SU-DHL-6 (cell line): Measurements from ENCODE around the gene ARMH4.

Source experiments
- CTCF ChIP-seq: fragments of 200-600 bp; sonication (generic); IDR thresholded peaks from one replicate; pipeline ENCODE4 v1.5.1; 2017; ENCODE audit warnings: antibody characterized with exemption, mild to moderate bottlenecking, low read length, moderate library complexity; ENCODE audit not compliant: insufficient read depth, poor library complexity, severe bottlenecking
- EZH2phosphoT487 ChIP-seq: fragments of 200-600 bp; sonication (generic), shearing (Covaris generic); conservative IDR thresholded peaks from 2 replicates; pipeline ENCODE4 v1.6.1; 2018; ENCODE audit warnings: mild to moderate bottlenecking, antibody characterized with exemption, low read length, moderate library complexity, mixed read lengths

GRCh38 chr14:58104808-58105207, 47.2 kb downstream of the ARMH4 start:
- no peak for TF ChIP-seq CTCF
- TF ChIP-seq EZH2phosphoT487 = no peak
